Measurements from ENCODE around the gene HSF2BP.

DNA sequence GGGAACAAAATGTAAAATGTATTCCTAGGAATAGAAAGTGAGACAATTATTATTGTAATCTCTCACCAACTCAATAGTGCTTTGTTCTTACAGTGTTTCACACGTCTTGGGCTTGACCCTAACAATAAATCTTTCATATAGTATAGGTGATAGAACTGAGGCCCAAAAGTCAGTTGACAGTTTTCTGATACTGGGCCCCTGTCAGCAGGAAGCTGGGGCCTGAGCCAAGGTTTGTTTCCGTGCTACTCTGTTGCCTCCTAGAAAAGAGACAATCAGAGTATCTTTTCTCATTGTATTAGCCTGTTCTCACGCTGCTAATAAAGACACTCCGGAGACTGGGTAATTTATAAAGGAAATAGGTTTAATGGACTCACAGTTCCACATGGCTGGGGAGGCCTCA, 5.1 kb upstream of the HSF2BP start:
- TF ChIP-seq EZH2 (IDR thresholded peaks at IDR 0.05; ENCODE audit: low read length): no peak
- TF ChIP-seq, protein P1, sequence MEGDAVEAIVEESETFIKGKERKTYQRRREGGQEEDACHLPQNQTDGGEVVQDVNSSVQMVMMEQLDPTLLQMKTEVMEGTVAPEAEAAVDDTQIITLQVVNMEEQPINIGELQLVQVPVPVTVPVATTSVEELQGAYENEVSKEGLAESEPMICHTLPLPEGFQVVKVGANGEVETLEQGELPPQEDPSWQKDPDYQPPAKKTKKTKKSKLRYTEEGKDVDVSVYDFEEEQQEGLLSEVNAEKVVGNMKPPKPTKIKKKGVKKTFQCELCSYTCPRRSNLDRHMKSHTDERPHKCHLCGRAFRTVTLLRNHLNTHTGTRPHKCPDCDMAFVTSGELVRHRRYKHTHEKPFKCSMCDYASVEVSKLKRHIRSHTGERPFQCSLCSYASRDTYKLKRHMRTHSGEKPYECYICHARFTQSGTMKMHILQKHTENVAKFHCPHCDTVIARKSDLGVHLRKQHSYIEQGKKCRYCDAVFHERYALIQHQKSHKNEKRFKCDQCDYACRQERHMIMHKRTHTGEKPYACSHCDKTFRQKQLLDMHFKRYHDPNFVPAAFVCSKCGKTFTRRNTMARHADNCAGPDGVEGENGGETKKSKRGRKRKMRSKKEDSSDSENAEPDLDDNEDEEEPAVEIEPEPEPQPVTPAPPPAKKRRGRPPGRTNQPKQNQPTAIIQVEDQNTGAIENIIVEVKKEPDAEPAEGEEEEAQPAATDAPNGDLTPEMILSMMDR (optimal IDR thresholded peaks at IDR 0.05 in 1 of 3, IDR thresholded peaks at IDR 0.05 in 1 of 3, conservative IDR thresholded peaks at IDR 0.05 in 1 of 3; ENCODE audit: extremely low read depth in 1 of 3, insufficient read depth in 2 of 3, low read length in 3 of 3): no peak
